ENCODE measurements around the gene ARSD. TPM values are rescaled to one million over a fixed set of nuclear protein-coding genes. Genes with fewer than 3 reads are reported as not detected.
A peak's percentile ranks its signal among the peaks of the same experiment; 100 is the strongest.
"Not testable (repeated sequence)": the region's sequence is repeated elsewhere in the genome, so short reads cannot be mapped to it uniquely, and the experiment has no call there.

The ARSD gene
- total RNA-seq, 1 experiment from 2014 or later = 4.5 TPM

DNA sequence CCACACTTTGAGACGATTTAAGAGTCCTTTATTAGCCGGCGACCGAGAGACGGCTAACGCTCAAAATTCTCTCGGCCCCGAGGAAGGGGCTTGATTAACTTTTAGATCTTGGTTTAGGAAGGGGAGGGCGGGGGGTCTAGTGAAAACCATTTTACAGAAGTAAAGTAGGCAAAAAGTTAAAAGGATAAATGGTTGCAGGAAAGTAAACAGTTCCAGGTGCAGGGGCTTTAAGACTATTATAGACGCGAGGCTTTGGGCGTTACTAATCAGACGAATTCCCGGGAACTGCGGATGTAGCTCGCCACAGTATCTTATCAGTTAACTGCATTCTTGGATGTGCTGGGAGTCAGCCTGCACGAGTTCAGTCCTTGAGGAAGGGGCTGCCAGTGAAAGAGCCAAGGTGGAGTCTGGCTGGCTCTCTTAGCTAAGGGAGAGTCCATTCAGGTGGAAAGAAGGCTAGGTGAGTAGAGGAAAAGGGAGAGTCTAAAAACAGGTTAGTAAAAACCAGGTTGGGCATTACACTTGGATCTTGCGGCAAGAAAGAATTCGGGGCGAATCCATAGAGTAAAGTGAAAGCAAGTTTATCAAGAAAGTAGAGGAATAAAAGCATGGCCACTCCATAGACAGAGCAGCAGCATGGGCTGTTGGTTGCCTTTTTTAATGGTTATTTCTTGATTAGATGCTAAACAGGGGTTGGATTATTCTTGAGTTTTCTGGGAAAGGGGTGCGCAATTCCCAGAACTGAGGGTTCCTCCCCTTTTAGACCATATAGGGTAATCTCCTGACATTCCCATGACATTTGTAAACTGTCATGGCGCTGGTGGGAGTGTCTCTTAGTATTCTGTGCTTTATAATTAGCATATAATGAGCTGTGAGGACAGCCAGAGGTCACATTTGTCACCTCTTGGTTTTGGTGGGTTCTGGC is 38.3 kb downstream of the ARSD start:
- not testable (repeated sequence) for DNase-seq; H3K36me3 ChIP-seq (replicated peaks; ENCODE audit: control insufficient read depth, insufficient read depth, low read length); H3K4me3 ChIP-seq (ENCODE audit: insufficient read depth, low read depth, low read length); H3K27me3 ChIP-seq (ENCODE audit: control insufficient read depth, insufficient read depth, low read length)

DNA sequence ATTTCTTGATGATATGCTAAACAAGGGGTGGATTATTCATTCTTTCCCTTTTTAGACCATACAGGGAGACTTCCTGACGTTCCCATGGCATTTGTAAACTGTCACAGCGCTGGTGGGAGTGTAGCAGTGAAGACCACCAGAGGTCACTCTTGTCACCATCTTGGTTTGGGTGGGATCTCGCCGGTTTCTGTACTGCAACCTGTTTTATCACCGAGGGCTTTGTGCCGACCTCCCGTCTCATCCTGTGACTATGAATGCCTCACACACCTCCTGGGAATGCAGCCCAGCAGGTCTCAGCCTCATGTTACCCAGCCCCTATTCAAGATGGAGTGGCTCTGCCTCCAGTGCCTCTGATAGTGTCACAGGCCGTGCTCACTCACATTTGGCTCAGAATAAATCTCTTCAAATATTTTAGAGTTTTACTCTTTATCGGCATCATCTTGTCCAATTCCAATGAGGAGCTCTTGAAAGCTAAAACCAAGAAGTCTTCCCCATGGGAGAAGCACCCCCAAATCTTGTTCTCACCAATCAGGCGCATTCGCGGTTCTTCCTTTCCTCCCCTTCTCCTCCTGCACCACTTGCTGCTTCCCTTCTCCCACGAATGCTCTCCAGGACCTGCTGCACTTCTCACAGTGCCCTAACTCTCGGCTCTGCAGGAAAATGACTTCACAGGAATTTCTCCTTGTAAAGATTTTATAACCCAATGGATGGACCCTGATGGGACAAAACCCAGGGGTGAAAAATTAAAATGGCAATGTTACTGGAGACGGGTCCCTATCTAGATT is 39.2 kb downstream of the ARSD start:
- not testable (repeated sequence) for H3K27me3 ChIP-seq (ENCODE audit: control insufficient read depth, insufficient read depth, low read length); H3K4me3 ChIP-seq (ENCODE audit: insufficient read depth, low read depth, low read length); H3K36me3 ChIP-seq (replicated peaks; ENCODE audit: control insufficient read depth, insufficient read depth, low read length); DNase-seq

DNA sequence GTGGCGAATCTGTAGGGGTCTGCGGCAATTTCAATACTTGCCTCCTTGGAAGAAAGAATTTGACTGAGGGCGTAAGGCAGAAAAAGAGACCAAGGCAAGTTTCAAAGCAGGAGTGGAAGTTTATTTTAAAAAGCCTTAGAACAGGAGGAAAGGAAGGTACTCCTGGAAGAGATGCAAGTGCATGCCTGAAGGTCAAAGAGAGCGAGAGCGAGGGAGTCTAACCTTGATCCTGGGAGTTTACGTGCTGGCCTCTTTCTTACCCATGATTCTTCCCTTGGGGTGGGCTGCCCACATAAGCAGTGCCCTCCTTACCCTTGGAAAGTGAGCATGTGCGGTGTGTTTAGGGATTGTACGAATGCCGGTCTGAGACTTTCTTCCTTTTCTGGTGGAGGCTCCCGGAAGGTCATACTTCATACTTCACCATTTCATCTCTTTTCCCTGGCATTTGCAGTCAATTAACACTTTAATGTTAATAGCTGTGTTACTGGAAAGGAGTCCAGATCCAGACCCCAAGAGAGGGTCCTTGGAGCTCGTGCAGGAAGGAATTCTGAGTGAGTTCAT is 40.0 kb downstream of the ARSD start:
- no peak overlapping the region for H3K4me3 ChIP-seq (ENCODE audit: insufficient read depth, low read depth, low read length)
- no peak for DNase-seq
- no peaks in the 10 kb centered on the region for H3K36me3 ChIP-seq (replicated peaks; ENCODE audit: control insufficient read depth, insufficient read depth, low read length)
- H3K27me3 ChIP-seq (ENCODE audit: control insufficient read depth, insufficient read depth, low read length) = no peaks in the 10 kb centered on the region

DNA sequence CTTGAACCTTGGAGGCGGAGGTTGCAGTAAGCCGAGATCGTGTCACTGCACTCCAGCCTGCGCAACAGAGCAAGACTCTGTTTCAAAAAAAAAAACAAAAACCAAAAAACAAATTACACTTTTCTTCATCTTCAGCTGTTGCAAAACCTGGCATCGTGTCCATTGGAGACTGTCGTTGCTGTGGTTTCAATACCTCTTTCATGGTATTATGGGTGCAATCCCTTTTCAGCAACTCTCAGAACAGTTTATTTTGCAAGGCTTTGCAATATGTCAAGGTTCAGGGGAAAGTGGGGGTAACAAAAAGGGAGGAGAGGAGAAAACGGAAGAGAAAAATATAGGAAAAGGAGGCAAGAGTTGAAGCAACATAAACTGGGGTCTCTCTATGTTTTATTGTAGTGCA is 40.8 kb downstream of the ARSD start:
- Histone ChIP-seq H3K27me3 (ENCODE audit: control insufficient read depth, insufficient read depth, low read length) (no peaks in the 10 kb centered on the region), H3K36me3 (replicated peaks; ENCODE audit: control insufficient read depth, insufficient read depth, low read length) (no peaks in the 10 kb centered on the region), H3K4me3 (ENCODE audit: insufficient read depth, low read depth, low read length) (no peak overlapping the region)
- no peak for DNase-seq

DNA sequence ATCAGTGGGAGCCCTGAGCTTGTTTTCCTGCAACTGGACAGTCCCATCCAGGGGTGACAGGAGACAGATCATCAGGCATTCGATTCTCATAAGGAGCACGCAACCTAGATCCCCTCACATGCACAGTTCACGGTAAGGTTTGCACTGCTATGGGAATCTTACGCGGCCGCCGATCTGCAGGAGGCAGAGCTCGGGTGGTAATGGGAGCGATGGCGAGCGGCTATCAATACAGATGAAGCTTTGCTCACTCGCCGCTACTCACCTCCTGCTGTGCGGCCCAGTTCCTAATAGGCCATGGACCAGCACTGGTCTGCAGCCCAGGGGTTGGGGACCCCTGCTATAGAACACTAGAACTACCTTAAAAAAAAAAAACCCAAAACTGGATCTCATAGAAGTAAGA is 45.4 kb downstream of the ARSD start:
- Histone ChIP-seq H3K36me3 (replicated peaks; ENCODE audit: control insufficient read depth, insufficient read depth, low read length) (peaks cover 5% of the 10 kb centered on the region), H3K4me3 (ENCODE audit: insufficient read depth, low read depth, low read length) (no peak overlapping the region), H3K27me3 (ENCODE audit: control insufficient read depth, insufficient read depth, low read length) (no peaks in the 10 kb centered on the region)
- DNase-seq = no peak

DNA sequence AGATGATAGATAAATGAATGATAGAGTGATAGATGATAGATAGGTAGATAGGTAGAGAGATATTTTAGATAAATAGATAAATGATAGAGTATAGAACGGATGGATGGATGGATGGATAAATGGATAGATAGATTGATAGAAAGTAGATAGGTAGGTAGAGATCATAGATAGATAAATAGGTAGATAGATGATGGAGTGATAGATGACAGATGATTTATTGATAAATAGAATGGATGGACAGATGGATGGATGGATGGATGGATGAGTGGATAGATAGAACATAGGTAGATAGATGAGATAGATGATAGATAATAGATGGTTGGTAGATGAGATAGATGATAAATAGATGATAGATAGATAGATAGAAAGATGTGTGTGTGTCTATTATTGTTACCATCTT is 49.5 kb downstream of the ARSD start:
- no peak for DNase-seq
- no peaks in the 10 kb centered on the region for H3K27me3 ChIP-seq (ENCODE audit: control insufficient read depth, insufficient read depth, low read length)
- peaks cover 5% of the 10 kb centered on the region for H3K36me3 ChIP-seq (replicated peaks; ENCODE audit: control insufficient read depth, insufficient read depth, low read length)
- no peak overlapping the region for H3K4me3 ChIP-seq (ENCODE audit: insufficient read depth, low read depth, low read length)

DNA sequence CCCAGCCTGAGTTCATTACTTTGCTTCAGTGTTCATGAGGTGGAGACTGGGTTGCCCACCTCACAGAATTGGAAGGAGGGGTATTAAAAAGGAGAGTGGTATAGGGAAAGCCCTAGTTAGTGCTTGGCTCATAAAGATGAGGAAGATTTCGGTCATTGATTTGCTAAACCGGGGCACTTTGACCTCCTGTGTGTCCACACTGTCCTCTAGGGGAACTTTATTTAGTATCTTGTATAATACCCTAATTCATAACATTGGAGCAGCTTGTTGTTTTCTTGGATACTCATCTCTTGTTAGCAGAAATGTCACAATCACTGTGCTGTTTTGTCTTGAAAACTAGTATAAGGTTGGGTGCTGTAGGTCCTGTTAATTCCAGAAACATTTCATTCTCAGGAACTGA is 50.6 kb downstream of the ARSD start:
- peaks cover 5% of the 10 kb centered on the region for H3K36me3 ChIP-seq (replicated peaks; ENCODE audit: control insufficient read depth, insufficient read depth, low read length)
- H3K4me3 ChIP-seq (ENCODE audit: insufficient read depth, low read depth, low read length) = no peak overlapping the region
- H3K27me3 ChIP-seq (ENCODE audit: control insufficient read depth, insufficient read depth, low read length) = no peaks in the 10 kb centered on the region
- DNase-seq = no peak

DNA sequence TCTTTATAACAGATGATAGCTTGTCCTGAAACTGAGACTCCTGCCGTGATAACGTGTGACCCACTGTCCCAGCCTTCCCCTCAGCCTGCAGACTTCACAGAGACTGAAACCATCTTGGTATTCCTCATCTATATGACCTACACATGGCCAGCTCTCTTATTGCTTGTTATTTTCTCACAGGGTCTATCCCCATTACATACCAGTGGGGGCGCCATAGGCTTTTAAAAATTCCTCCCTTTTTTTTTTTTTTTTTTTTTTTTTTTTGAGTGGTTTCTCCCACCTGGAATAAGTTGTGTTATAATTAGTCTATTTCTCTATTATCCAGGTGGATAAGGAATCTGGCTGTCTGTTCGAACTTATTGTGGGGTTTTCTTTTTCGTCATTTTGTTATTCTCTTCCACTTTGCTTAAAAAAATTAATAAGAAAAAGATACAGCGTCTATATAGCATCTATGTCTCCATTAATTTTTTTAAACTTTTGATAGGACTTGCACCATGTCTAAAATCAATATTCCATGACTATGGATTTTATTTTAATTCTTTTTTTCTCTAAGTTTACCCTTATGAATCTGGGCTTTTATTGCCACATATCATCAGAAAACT is 53.2 kb downstream of the ARSD start:
- peaks cover under 1% of the 10 kb centered on the region for H3K36me3 ChIP-seq (replicated peaks; ENCODE audit: control insufficient read depth, insufficient read depth, low read length)
- peak; percentile 74 for DNase-seq
- H3K4me3 ChIP-seq (ENCODE audit: insufficient read depth, low read depth, low read length) = no peak overlapping the region
- no peaks in the 10 kb centered on the region for H3K27me3 ChIP-seq (ENCODE audit: control insufficient read depth, insufficient read depth, low read length)

DNA sequence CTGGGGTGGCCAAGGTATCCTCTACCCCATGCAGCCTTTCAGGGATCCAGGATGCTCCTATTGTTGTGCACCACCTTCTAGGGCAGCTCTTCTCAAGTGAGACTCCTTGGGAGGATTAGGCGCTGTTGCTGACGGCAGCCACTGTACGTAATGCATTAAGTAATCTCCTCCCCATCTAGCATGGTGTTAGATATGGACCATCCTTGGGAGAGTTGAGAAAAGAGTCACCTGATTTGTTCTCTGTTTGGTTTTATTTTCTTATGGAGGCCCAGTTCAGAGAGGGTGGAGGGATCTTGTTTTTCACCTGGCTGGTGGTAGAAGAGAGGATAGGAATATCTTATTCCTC is 54.0 kb downstream of the ARSD start:
- no peak for DNase-seq
- Histone ChIP-seq H3K27me3 (ENCODE audit: control insufficient read depth, insufficient read depth, low read length) (no peaks in the 10 kb centered on the region), H3K4me3 (ENCODE audit: insufficient read depth, low read depth, low read length) (no peak overlapping the region), H3K36me3 (replicated peaks; ENCODE audit: control insufficient read depth, insufficient read depth, low read length) (peaks cover 1% of the 10 kb centered on the region)

DNA sequence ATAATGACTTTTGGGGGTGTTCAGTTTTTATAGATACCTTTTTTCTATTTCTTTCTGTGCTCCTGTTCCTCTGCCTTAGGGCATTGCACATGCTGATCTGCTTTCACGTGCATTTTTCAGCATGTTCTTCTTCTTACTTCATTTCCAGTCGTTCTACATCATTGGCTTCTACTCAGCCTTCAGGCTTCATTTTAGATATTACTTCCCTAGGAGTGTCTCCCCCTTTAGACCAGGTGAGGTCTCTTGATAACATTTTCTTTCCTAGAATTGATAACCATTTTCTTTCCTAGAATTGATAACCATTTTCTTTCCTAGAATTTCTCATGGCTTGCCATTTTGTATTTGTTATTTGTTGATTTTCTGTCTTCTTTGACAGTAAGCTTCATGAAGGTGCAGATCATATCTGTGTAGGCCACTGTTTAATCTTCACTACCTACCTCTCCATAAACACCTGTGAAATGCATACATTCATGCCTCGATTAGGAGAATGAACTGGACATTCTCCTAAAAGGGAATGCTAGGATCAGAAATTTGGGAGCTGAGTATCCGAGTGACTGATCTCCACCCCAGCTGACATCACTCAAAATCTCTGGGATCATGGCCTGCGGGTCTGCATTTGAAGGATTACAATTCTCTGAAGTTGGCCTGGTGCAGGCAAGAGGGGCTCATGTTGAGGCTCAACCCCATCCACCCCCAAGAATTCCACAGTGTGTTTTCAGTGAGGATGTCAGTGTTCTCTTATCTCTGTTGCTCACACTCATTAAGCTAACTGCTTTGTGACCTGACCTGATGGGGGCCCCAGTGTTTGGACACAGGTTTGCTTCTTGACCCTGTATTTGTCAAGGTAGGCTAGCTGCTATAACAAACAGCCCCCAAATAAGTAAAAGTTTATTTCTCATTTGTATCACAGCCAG is 54.7 kb downstream of the ARSD start:
- peaks cover 1% of the 10 kb centered on the region for H3K36me3 ChIP-seq (replicated peaks; ENCODE audit: control insufficient read depth, insufficient read depth, low read length)
- no peak overlapping the region for H3K4me3 ChIP-seq (ENCODE audit: insufficient read depth, low read depth, low read length)
- H3K27me3 ChIP-seq (ENCODE audit: control insufficient read depth, insufficient read depth, low read length) = no peaks in the 10 kb centered on the region
- DNase-seq = no peak

DNA sequence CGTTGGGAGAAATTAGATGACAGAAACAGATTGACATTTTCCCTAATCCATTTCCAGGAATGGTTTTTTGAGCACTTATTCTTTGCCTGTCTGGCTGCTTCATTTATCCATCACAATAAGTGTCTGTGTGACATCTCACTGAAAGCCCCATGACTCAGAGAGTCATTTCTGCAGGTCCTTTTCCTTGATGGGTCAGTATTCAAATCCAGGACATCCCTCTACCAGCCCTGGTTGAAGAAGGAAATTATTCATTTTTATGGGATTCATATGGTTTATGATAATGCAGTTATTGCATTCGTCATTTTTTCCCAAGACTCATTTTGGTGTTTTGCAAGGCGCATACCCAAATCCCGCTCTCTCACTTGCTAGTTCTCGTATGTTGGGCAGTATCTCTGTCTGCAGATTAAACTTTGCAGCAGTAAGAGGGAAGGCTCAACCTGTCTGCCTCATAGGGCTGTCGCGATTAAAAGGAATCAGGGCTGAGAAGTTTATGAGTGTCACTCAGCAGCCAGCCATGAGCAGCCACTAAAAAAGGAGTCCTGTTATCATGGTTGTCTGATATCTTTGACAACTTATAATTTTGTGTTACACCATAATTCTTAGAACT is 56.4 kb downstream of the ARSD start:
- Histone ChIP-seq H3K27me3 (ENCODE audit: control insufficient read depth, insufficient read depth, low read length) (no peaks in the 10 kb centered on the region), H3K4me3 (ENCODE audit: insufficient read depth, low read depth, low read length) (no peak overlapping the region), H3K36me3 (replicated peaks; ENCODE audit: control insufficient read depth, insufficient read depth, low read length) (peaks cover 1% of the 10 kb centered on the region)
- DNase-seq = no peak

DNA sequence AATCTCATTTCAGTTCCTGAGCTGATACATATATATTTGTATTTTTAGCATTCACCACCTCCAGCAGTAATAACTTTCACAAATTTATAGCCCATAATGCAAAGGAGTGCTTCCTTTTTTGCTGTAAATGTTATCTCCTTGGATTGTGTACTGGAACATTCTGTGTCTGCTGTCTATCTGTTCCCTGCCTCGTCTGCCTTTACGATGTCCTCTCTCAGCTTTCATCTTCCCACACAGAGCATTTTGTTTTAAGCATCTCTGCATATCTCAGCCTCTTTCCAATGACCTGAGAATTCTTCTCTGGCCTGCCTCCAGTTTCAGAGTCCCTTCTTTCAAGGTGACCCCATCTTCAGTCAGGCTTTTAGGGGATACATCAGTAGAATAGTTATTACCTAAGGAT is 57.3 kb downstream of the ARSD start:
- H3K4me3 ChIP-seq (ENCODE audit: insufficient read depth, low read depth, low read length) = no peak overlapping the region
- H3K36me3 ChIP-seq (replicated peaks; ENCODE audit: control insufficient read depth, insufficient read depth, low read length) = peaks cover 4% of the 10 kb centered on the region
- H3K27me3 ChIP-seq (ENCODE audit: control insufficient read depth, insufficient read depth, low read length) = no peaks in the 10 kb centered on the region
- DNase-seq = no peak

DNA sequence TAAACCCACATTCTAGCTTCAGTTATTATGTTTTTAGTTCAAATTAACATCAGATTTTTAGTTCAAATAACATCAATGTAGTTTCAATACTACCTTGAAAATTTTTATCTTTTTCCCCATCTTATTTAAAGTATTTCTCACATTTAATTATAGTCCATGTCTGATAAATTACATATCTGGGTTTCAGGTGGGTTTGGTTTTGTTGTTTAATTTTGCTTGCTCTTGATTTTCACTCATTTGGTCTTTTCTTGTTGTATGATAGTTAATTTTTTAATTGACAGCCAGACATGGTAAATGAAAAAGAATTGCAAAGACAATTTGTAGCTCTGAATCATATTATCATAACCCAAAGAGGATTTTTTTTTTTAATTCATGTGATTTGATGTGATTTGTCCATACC is 58.5 kb downstream of the ARSD start:
- DNase-seq = no peak
- Histone ChIP-seq H3K4me3 (ENCODE audit: insufficient read depth, low read depth, low read length) (no peak overlapping the region), H3K27me3 (ENCODE audit: control insufficient read depth, insufficient read depth, low read length) (no peaks in the 10 kb centered on the region), H3K36me3 (replicated peaks; ENCODE audit: control insufficient read depth, insufficient read depth, low read length) (peaks cover 5% of the 10 kb centered on the region)
